C1 segment of cervical spinal cord (tissue), 14 donors: ENCODE data around the gene PDGFA.

ENCODE experiments used
- DNase-seq, 14 donors: peaks; one replicate each; lab custom pipeline; 2025; lab: John Stamatoyannopoulos, UW

PDGFA gene

GRCh38 chr7:519484-520390, at the start of gene PDGFA:
Gene PDGFA (minus strand): TSS chr7:519846. CDS start chr7:519001, 845 bp downstream.
- peak in 11 of 14 donors; percentile 28 to 84 (median 60) for DNase-seq

- no peak for DNase-seq
Observed at GRCh38 chr7:568031-568951, 48.6 kb upstream of the PDGFA start.

DNA sequence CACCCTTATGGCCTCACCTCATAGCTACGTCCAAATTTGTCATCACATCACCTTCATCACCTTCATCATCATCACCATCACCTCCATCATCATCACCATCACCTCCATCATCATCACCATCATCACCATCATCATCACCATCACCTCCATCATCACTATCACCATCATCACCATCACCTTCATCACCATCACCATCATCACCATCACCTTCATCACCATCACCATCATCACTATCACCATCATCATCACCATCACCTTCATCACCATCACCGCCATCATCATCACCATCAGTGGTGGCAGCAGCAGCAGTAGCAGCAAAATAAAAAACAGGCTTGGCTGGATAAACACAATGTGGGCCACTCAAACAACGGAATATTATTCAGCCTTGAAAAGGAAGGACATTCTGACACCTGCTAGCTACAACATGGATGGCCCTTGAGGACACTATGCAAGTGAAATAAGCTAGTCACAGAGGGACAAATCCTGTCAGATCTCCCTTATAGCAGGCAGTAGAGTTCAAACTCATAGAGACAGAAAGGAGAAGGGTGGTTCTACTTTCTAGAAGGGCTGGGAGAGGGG, 47.7 kb upstream of the PDGFA start:
- no peak for DNase-seq

DNA sequence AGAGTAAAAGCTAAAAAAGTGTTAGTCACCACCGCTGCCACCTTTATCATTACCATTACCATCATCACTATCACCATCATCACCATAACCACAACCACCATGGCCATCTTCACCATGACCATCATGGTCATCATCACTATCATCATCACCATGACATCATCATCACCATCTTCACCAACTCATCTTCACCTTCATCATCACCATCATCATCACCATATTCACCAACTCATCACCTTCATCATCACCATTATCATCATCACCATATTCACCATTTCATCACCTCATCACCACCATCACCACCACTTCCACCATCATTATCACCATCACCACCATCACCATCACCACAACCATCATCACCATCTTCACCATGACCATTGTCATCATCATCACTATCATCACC, 46.5 kb upstream of the PDGFA start:
- DNase-seq = no peak

- peak in 8 of 14 donors; percentile 31 to 89 (median 62) for DNase-seq
Observed at GRCh38 chr7:564176-564865, 44.7 kb upstream of the PDGFA start.

- DNase-seq = no peak
Observed at GRCh38 chr7:563629-564170, 44.1 kb upstream of the PDGFA start.

GRCh38 chr7:562789-563628, 43.4 kb upstream of the PDGFA start:
- no peak for DNase-seq

DNA sequence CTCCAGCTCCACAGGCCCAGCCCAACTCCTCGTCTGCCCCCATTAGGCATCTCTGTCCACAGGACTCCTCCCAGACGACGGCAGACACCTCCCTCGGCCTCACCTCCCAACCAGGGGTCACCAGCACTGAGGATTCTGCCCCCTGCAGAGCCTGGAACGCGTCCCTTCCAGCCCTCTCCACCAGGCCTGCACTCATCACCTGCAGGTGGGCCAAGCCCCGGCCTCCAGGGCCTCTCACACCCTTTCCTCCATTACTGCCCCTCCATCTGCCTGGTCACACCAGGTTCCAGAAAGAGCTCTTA, 42.7 kb upstream of the PDGFA start:
- no peak for DNase-seq

DNA sequence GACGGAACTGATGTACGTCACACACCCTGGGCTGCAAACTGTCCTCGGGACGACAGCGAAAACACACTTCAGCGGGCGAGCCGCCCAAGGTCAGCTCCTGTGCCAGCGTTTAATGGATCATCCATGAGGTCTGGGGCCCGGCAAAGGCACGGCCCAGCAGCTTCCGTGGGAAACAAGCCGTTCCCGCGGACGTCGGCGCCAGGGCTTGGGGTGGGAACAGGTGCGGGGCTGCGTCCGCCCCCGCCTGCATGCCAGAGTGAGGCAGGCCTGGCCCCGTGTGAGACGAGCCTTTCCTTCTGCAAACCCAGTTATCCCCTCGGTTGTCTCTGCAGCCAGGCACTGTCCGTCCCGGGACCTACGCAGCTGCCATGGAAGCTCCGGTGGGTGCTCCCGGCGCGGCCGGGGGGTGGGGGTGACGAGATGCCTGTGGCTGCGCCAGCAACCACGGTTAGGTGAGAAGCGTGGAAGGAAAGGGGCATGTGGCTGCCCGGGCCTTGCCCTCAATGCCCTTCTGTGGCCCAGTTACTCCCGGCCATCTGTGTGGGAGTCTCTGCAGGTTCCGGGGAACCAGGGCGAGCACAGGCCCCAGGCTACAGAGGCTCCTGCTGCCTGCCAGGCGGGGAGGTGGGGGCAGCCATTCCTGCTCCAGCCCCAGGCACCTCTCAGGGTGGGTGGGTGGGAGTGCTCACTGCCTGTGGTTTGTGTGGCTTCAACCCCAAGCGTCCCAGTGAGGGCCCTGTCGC, 42.2 kb upstream of the PDGFA start:
- DNase-seq = peak in 1 of 14 donors; percentile 48

GRCh38 chr7:560966-561630, 41.5 kb upstream of the PDGFA start:
- DNase-seq = no peak

- no peak for DNase-seq
Observed at GRCh38 chr7:559396-559705, 39.7 kb upstream of the PDGFA start.

DNA sequence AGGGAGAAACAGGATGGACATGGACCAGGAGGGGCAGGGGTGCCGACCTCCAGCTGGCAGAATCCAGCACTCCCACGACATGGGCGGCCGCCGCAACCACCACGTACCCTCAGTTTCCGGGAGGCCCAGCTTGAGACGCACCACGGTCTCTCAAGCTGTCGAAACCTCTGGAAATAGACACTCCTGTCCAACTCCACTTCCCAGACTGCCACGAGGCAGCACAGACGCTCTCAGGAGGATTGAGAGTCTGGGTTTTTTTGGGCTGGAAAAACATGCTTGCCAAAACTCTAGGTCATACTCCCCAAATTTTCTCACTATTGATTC, 37.9 kb upstream of the PDGFA start:
- no peak for DNase-seq

- no peak for DNase-seq
Observed at GRCh38 chr7:556837-557557, 37.4 kb upstream of the PDGFA start.

DNA sequence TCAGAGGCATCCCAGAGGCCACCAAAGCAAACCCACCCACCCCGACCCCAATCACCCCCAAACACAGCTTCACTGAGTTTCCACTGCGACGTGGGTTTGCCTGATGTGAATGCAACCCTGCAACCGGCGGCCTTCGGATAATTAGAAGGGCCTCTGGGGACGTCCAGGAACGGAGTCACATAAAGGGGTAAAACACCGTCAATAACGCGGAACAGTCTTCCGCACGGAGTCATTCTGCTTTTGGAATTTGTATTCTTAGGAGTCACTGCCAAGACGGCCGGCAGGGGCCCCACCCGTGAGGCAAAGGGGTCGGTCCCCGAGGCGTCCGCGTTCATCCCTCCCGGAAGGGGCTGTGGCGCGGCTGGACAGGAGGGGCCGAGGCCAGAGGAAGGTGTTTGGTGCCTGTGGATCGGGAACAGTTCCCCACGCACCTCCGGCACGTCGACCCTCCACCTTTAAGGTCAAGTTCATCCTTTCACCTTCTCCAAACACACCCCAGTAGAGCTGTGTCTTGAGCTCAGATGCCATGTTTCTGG, 36.7 kb upstream of the PDGFA start:
- no peak for DNase-seq

DNA sequence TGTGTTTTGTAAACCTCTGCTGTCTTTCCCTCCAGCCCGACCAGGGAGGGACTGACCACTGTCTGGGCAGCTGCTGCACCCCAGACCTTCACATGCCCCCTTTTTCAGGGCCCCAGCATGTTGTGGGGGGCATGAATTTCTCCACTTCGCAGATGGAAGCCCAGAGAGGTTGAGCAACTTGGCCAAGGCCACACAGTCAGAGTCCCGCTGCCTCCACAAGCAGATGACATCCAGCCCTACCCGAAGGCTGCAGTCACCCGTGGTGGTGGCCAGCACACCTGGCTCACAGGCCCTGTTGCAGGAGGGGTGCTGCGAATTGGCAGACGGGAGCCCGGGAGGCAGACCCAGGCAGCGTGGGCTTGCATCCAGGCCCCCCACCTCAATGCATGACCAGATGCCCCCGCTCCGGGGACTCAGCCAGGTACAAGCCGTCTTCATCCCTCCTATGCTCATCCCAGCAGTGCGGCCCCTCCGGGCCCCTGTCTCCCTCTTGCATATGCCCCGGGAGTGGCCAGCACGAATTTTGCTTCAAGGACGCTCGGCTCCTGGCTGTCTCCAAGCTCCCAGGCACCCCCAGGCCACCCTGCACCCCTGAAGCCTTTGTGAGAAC, 36.0 kb upstream of the PDGFA start:
- DNase-seq = no peak

- no peak for DNase-seq
Observed at GRCh38 chr7:553636-554111, 34.0 kb upstream of the PDGFA start.

DNA sequence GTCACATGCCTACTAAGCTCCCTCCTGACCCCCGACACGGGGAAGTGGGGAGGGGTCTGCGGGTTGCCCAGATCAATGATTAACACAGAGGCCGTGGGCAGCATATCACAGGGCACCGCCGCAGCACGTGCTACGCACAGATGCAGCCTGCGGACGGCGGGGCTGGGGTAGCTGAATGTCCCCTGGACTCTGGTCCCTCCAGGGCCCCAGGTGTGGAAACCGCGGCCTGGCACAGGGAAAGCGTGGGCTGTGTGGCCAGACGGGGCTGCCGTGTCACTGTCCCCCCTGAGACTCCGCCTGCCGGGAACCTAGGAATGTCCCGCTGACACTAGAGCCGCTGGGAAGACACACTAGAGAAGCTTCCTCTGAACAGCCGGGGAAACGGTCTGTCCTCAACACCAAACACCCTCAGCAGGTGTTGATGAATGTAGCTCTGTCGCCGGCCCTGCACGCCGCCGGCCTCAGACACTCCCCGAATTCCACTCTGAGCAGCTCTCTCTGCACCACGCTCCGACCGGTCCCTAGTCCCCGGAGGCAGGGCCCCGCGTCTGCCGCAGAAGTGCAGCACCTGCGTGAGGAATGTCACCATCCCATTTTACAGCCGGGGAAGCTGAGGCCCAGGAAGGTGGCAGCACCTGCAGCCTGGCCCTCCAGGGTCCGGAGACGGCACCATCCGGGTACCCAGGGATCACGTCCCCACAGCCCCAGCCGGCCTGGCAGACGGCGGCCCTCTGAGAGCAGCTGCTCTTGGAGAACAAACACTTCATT, 33.4 kb upstream of the PDGFA start:
- DNase-seq = no peak
